Stimulated activated CD4-positive, alpha-beta T cell treated with anti-CD3 and anti-CD28 coated beads, Interleukin-1b, Interleukin-23, amount 100 ng/mL, for 1 hour (primary cell): Measurements from ENCODE around the gene RABGEF1.
"Not testable (repeated sequence)": the region's sequence is repeated elsewhere in the genome, so short reads cannot be mapped to it uniquely, and the experiment has no call there.

Experiments used
- DNase-seq, 2 donors: peaks; one replicate each; pipeline ENCODE4 v3.0.0-alpha.2; 2020; ENCODE audit warnings: low read depth in 2 of 2

The RABGEF1 gene

GRCh38 chr7:66764905-66765304 lies 24.4 kb downstream of the RABGEF1 start:
- not testable (repeated sequence) for DNase-seq

- DNase-seq = not testable (repeated sequence)
Measured at GRCh38 chr7:66765322-66766025, 24.9 kb downstream of the RABGEF1 start.

- no peak for DNase-seq
Measured at GRCh38 chr7:66766041-66766440, 25.5 kb downstream of the RABGEF1 start.

GRCh38 chr7:66767486-66767885 lies 27.0 kb downstream of the RABGEF1 start:
- DNase-seq = not testable (repeated sequence)

GRCh38 chr7:66768865-66769832 lies 28.6 kb downstream of the RABGEF1 start:
- no peak for DNase-seq

GRCh38 chr7:66769833-66770512 lies 29.4 kb downstream of the RABGEF1 start:
- DNase-seq = no peak

- DNase-seq = no peak
Measured at GRCh38 chr7:66771795-66772194, 31.3 kb downstream of the RABGEF1 start.

GRCh38 chr7:66773744-66774143 lies 33.2 kb downstream of the RABGEF1 start:
- DNase-seq = not testable (repeated sequence)

- DNase-seq = not testable (repeated sequence)
Measured at GRCh38 chr7:66776383-66776782, 35.9 kb downstream of the RABGEF1 start.

GRCh38 chr7:66776800-66777442 lies 36.4 kb downstream of the RABGEF1 start:
- DNase-seq = no peak

- no peak for DNase-seq
Measured at GRCh38 chr7:66778201-66778600, 37.7 kb downstream of the RABGEF1 start.

- DNase-seq = no peak
Measured at GRCh38 chr7:66779669-66780409, 39.3 kb downstream of the RABGEF1 start.

- DNase-seq = no peak
Measured at GRCh38 chr7:66781408-66782090, 41.0 kb downstream of the RABGEF1 start.

- not testable (repeated sequence) for DNase-seq
Measured at GRCh38 chr7:66782875-66783274, 42.3 kb downstream of the RABGEF1 start.

GRCh38 chr7:66783887-66784595 lies 43.5 kb downstream of the RABGEF1 start:
- DNase-seq = not testable (repeated sequence)

GRCh38 chr7:66790196-66790595 lies 49.7 kb downstream of the RABGEF1 start:
- DNase-seq = no peak

GRCh38 chr7:66790725-66791124 lies 50.2 kb downstream of the RABGEF1 start:
- DNase-seq = no peak

GRCh38 chr7:66800591-66800990 lies 60.1 kb downstream of the RABGEF1 start:
- DNase-seq = no peak

GRCh38 chr7:66804001-66804400 lies 63.5 kb downstream of the RABGEF1 start:
- no peak for DNase-seq

GRCh38 chr7:66807736-66808135 lies 67.2 kb downstream of the RABGEF1 start:
- DNase-seq = no peak
